GM12865 (cell line): Measurements from ENCODE around the gene FGGY.

ENCODE experiments used
- DNase-seq: peaks from one replicate; pipeline ENCODE4 v3.0.0; 2010; ENCODE audit warnings: low read depth
- H3K4me3 ChIP-seq: 2 replicates; pipeline ENCODE4 v1.5.1; 2011; ENCODE audit warnings: mild to moderate bottlenecking, low read depth, low read length, control low read depth
- TF ChIP-seq, protein P1 (sequence below): IDR thresholded peaks from 2 replicates; pipeline ENCODE4 v1.5.1; 2011; ENCODE audit warnings: low read length, control low read depth, low read depth, inconsistent platforms; ENCODE audit not compliant: insufficient read depth; ENCODE audit errors: missing control alignments

Gene FGGY

GRCh38 chr1:59545830-59546229, 248.9 kb downstream of the FGGY start:
- no peak overlapping the region for H3K4me3 ChIP-seq
- no peak for DNase-seq
- TF ChIP-seq, protein P1, sequence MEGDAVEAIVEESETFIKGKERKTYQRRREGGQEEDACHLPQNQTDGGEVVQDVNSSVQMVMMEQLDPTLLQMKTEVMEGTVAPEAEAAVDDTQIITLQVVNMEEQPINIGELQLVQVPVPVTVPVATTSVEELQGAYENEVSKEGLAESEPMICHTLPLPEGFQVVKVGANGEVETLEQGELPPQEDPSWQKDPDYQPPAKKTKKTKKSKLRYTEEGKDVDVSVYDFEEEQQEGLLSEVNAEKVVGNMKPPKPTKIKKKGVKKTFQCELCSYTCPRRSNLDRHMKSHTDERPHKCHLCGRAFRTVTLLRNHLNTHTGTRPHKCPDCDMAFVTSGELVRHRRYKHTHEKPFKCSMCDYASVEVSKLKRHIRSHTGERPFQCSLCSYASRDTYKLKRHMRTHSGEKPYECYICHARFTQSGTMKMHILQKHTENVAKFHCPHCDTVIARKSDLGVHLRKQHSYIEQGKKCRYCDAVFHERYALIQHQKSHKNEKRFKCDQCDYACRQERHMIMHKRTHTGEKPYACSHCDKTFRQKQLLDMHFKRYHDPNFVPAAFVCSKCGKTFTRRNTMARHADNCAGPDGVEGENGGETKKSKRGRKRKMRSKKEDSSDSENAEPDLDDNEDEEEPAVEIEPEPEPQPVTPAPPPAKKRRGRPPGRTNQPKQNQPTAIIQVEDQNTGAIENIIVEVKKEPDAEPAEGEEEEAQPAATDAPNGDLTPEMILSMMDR, result no peak

GRCh38 chr1:59549066-59549837, 252.4 kb downstream of the FGGY start:
- no peak for DNase-seq
- H3K4me3 ChIP-seq, result no peak overlapping the region
- TF ChIP-seq, protein P1, result no peak

DNA sequence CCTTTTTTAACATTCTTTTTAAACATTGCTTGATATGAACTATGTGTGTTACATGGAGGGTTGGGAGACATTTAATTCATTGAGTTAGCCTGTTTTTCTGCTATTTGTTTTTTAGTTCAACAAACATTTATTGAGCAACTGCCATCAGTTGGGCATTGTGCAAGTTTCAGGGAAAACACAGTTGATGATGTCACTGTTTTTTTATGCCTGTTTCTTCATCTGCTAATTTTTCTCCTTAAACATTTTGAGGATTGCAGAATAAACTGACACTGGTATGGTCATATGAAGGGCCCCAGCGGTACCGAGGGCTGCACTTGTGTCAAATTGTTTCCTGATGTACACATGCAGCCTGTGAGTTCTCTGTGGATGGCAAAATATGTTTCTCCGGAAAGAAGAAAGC, 253.0 kb downstream of the FGGY start:
- no peak overlapping the region for H3K4me3 ChIP-seq
- no peak for DNase-seq
- TF ChIP-seq, protein P1, result no peak

GRCh38 chr1:59552007-59552406, 255.1 kb downstream of the FGGY start:
- H3K4me3 ChIP-seq, result no peak overlapping the region
- TF ChIP-seq, protein P1, result no peak
- no peak for DNase-seq

DNA sequence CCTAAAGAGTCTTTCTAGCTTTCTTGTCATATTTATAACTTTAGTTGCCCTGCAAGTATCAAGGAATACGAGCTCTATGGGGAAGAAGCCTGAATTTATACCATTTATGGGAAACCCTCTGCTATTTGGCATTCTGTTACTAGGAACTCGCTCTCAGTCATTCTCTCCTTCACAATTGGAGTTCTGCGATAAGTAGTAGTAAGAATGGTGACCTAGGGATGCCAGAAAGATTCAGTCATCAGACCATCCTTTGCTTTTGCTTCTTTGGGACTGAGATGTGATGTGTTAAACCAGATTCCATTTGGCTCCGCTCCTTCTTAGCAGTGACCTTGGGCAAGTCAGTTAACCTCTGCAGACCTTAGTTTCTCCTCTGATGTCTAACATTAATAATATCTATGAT, 256.5 kb downstream of the FGGY start:
- TF ChIP-seq, protein P1, result no peak
- H3K4me3 ChIP-seq, result no peak overlapping the region
- no peak for DNase-seq

- TF ChIP-seq, protein P1, result no peak
- no peak for DNase-seq
These were observed 257.2 kb downstream of the FGGY start for GRCh38 chr1:59554011-59554663.

More at GRCh38 chr1:59554011-59554663, 257.2 kb downstream of the FGGY start:
- no peak overlapping the region for H3K4me3 ChIP-seq
